ENCODE data around the gene FNTB. TPM values are rescaled to one million over a fixed set of nuclear protein-coding genes. Genes with fewer than 3 reads are reported as not detected.

FNTB gene
- total RNA-seq: 10 to 100 TPM; 17.2 to 30.9 TPM

GRCh38 chr14:64986648-64987437, at the start of gene FNTB:
FNTB (plus strand) TSS chr14:64986895; CDS start chr14:64986954, 59 bp downstream.
- Mint-ChIP-seq H3K27ac (peak within 1 kb of the TSS; percentile 89 to 97), H3K9me3 (no peaks in the 10 kb centered on the region), H3K36me3 (peaks cover 8 to 15% of the 10 kb centered on the region in 2 donors)
- ATAC-seq: peak; percentile 96 to 98
- peak; percentile 89 to 91 for DNase-seq (ENCODE audit: low spot score in 2 of 2)

- peak in 1 of 2 donors; percentile 14 for ATAC-seq
- Mint-ChIP-seq H3K27ac (peak overlapping the region in 1 of 2 donors; percentile 66), H3K9me3 (no peaks in the 10 kb centered on the region), H3K36me3 (peaks cover 0 to 30% of the 10 kb centered on the region in 2 donors)
- DNase-seq (ENCODE audit: low spot score in 2 of 2): no peak
These were observed 49.4 kb upstream of the FNTB start for GRCh38 chr14:64937171-64937820.

GRCh38 chr14:64937821-64938193, 48.9 kb upstream of the FNTB start:
- DNase-seq (ENCODE audit: low spot score in 2 of 2) (no peak), ATAC-seq (no peak)
- Mint-ChIP-seq H3K36me3 (peaks cover 0 to 30% of the 10 kb centered on the region in 2 donors), H3K27ac (peak overlapping the region in 1 of 2 donors; percentile 66), H3K9me3 (no peaks in the 10 kb centered on the region)

- DNase-seq (ENCODE audit: low spot score in 2 of 2) (no peak), ATAC-seq (no peak)
- Mint-ChIP-seq H3K27ac (peak overlapping the region; percentile 1 to 95), H3K36me3 (peaks cover 0 to 27% of the 10 kb centered on the region in 2 donors), H3K9me3 (no peaks in the 10 kb centered on the region)
These were observed 47.5 kb upstream of the FNTB start for GRCh38 chr14:64938972-64939816.

GRCh38 chr14:64939817-64940190, 46.9 kb upstream of the FNTB start:
- ATAC-seq: no peak

GRCh38 chr14:64940336-64940910, 46.3 kb upstream of the FNTB start:
- Mint-ChIP-seq H3K9me3 (no peaks in the 10 kb centered on the region), H3K36me3 (peaks cover 3 to 25% of the 10 kb centered on the region in 2 donors), H3K27ac (peak overlapping the region in 1 of 2 donors; percentile 30)
- DNase-seq (ENCODE audit: low spot score in 2 of 2) (no peak), ATAC-seq (no peak)

More at GRCh38 chr14:64939817-64940190, 46.9 kb upstream of the FNTB start:
- H3K27ac Mint-ChIP-seq: peak overlapping the region in 1 of 2 donors; percentile 30
- DNase-seq (ENCODE audit: low spot score in 2 of 2): no peak
- no peaks in the 10 kb centered on the region for H3K9me3 Mint-ChIP-seq
- H3K36me3 Mint-ChIP-seq: peaks cover 0 to 21% of the 10 kb centered on the region in 2 donors

- H3K36me3 Mint-ChIP-seq: peaks cover 4 to 21% of the 10 kb centered on the region in 2 donors
- no peak for DNase-seq (ENCODE audit: low spot score in 2 of 2)
- no peaks in the 10 kb centered on the region for H3K9me3 Mint-ChIP-seq
- peak within 1 kb of the TSS; percentile 55 to 75 for H3K27ac Mint-ChIP-seq
- no peak for ATAC-seq
These were observed 44.1 kb upstream of the FNTB start, which contains the start of gene GPX2 for GRCh38 chr14:64942531-64943111. GPX2 (minus strand) TSS chr14:64942745; CDS start chr14:64942726, 19 bp downstream.

- Mint-ChIP-seq H3K36me3 (peaks cover 4 to 19% of the 10 kb centered on the region in 2 donors), H3K9me3 (no peaks in the 10 kb centered on the region), H3K27ac (peak overlapping the region; percentile 55 to 84)
- DNase-seq (ENCODE audit: low spot score in 2 of 2) (no peak), ATAC-seq (no peak)
These were observed 43.1 kb upstream of the FNTB start for GRCh38 chr14:64943556-64943955.

- ATAC-seq (no peak), DNase-seq (ENCODE audit: low spot score in 2 of 2) (no peak)
- Mint-ChIP-seq H3K36me3 (peaks cover 4 to 15% of the 10 kb centered on the region in 2 donors), H3K9me3 (no peaks in the 10 kb centered on the region), H3K27ac (peak overlapping the region in 1 of 2 donors; percentile 84)
These were observed 42.7 kb upstream of the FNTB start for GRCh38 chr14:64944041-64944440.

- Mint-ChIP-seq H3K27ac (peak overlapping the region in 1 of 2 donors; percentile 56), H3K36me3 (peaks cover 4 to 9% of the 10 kb centered on the region in 2 donors), H3K9me3 (no peaks in the 10 kb centered on the region)
- DNase-seq (ENCODE audit: low spot score in 2 of 2) (no peak), ATAC-seq (no peak)
These were observed 41.8 kb upstream of the FNTB start for GRCh38 chr14:64944861-64945260.

- Mint-ChIP-seq H3K27ac (peak overlapping the region in 1 of 2 donors; percentile 56), H3K36me3 (peaks cover 4 to 9% of the 10 kb centered on the region in 2 donors), H3K9me3 (no peaks in the 10 kb centered on the region)
- DNase-seq (ENCODE audit: low spot score in 2 of 2) (no peak), ATAC-seq (no peak)
These were observed 41.1 kb upstream of the FNTB start for GRCh38 chr14:64945431-64946178.

- Mint-ChIP-seq H3K27ac (peak overlapping the region in 1 of 2 donors; percentile 10), H3K9me3 (no peaks in the 10 kb centered on the region), H3K36me3 (peaks cover 4 to 9% of the 10 kb centered on the region in 2 donors)
- DNase-seq (ENCODE audit: low spot score in 2 of 2): no peak
- no peak for ATAC-seq
These were observed 40.2 kb upstream of the FNTB start for GRCh38 chr14:64946310-64947045.

- ATAC-seq (no peak), DNase-seq (ENCODE audit: low spot score in 2 of 2) (no peak)
- Mint-ChIP-seq H3K36me3 (peaks cover 4 to 9% of the 10 kb centered on the region in 2 donors), H3K27ac (peak overlapping the region; percentile 10 to 72), H3K9me3 (no peaks in the 10 kb centered on the region)
These were observed 38.7 kb upstream of the FNTB start for GRCh38 chr14:64947710-64948611.

Data from activated naive CD4-positive, alpha-beta T cell treated with anti-CD3 and anti-CD28 coated beads, Interleukin-2, amount 50 U/mL, for 72 hours (primary cell).